Measurements from ENCODE around the gene SCMH1. TPM values are rescaled to one million over a fixed set of nuclear protein-coding genes. Genes with fewer than 3 reads are reported as not detected.

Gene SCMH1
- total RNA-seq, 1 experiment from 2014 or later: 16.5 TPM

DNA sequence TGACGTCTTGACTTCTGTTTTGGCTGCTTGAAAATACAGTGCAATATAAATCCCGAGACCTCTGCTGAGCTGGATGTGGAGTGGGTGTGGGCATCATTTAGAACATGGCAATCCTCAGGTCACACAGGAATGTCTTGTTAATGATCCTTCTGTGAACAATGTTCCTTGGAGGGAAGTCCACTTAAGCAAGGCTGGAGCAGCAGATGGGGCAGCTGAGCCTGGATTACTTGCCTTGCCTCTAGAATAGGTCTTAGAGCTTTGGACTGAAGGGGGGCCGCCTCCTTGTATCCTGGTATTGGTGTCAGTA is 926 bp upstream of the SCMH1 start:
- Histone ChIP-seq H3K4me2 (ENCODE audit: insufficient read depth, insufficient read length, low read length) (peak overlapping the region; percentile 70), H2AK5ac (ENCODE audit: insufficient read length, low read length) (no peak overlapping the region), H3K27me3 (ENCODE audit: insufficient read depth, low read length) (no peaks in the 10 kb centered on the region), H3K18ac (ENCODE audit: insufficient read length, low read depth, low read length) (no peak overlapping the region), H3K56ac (ENCODE audit: insufficient read length, low read depth, low read length) (no peak overlapping the region), H4K8ac (replicated peaks; ENCODE audit: insufficient read length, low read depth, low read length) (no peak overlapping the region), H2BK120ac (ENCODE audit: low read depth, low read length, poor library complexity, severe bottlenecking) (no peak overlapping the region), H3K79me2 (ENCODE audit: insufficient read depth, low read length) (peaks cover 3% of the 10 kb centered on the region; the same call in 1 of the 2 replicates), H3K9ac (ENCODE audit: extremely low read depth, insufficient read length, low read length) (no peak overlapping the region), H2BK20ac (ENCODE audit: low read depth, low read length, poor library complexity, severe bottlenecking) (no peak overlapping the region), H4K5ac (ENCODE audit: insufficient read length, low read depth, low read length) (no peak overlapping the region), H2BK12ac (ENCODE audit: insufficient read length, low read depth, low read length) (no peak overlapping the region), H4K91ac (ENCODE audit: insufficient read length, low read depth, low read length) (no peak overlapping the region), H2BK15ac (ENCODE audit: low read depth, low read length) (no peak overlapping the region), H3T11ph (ENCODE audit: low read length) (no peak overlapping the region), H3K23me2 (ENCODE audit: insufficient read length, low read depth, low read length, poor library complexity, severe bottlenecking) (peaks cover 4% of the 10 kb centered on the region), H3K23ac (ENCODE audit: insufficient read length, low read depth, low read length) (no peak overlapping the region), H4K20me1 (ENCODE audit: control insufficient read depth, insufficient read depth, insufficient read length) (no peaks in the 10 kb centered on the region), H3K9me3 (ENCODE audit: control insufficient read depth, low read depth, low read length) (no peaks in the 10 kb centered on the region), H2AFZ (ENCODE audit: low read length) (no peak overlapping the region), H3K79me1 (ENCODE audit: insufficient read depth, low read depth, low read length, poor library complexity, severe bottlenecking) (peaks cover 6% of the 10 kb centered on the region), H3K14ac (ENCODE audit: insufficient read depth, low read length) (no peak overlapping the region), H3K4ac (ENCODE audit: low read depth, low read length) (no peak overlapping the region), H2BK5ac (ENCODE audit: insufficient read length, low read length) (no peak overlapping the region), H3K4me1 (ENCODE audit: insufficient read depth, low read length) (peaks cover 2% of the 10 kb centered on the region; the same call in 1 of the 2 replicates), H3K27ac (ENCODE audit: insufficient read length, low read depth, low read length) (no peak overlapping the region)
- no peaks in the 10 kb centered on the region for H3K36me3 Mint-ChIP-seq (ENCODE audit: insufficient read depth in 1 of 3, low read depth in 3 of 3)
- peaks cover 15 to 17% of the 10 kb centered on the region in 2 experiments for H3K4me1 Mint-ChIP-seq
- peak overlapping the region; percentile 51 to 79 for H3K4me3 Mint-ChIP-seq
- no CpG with 5 or more reads among the region's 3 CpGs for WGBS (ENCODE audit: extremely low coverage, insufficient read length, low lambda C conversion rate)
- H3K27ac Mint-ChIP-seq: no peak overlapping the region
- peaks cover 28% of the 10 kb centered on the region for H3K27me3 Mint-ChIP-seq (ENCODE audit: low read depth)
- no peak for TF ChIP-seq CTCF (conservative IDR thresholded peaks at IDR 0.05)
- no peak for DNase-seq
- no peaks in the 10 kb centered on the region for H3K9me3 Mint-ChIP-seq

Measured in H9 (cell line).